Gastrocnemius medialis (tissue), 4 donors: ENCODE data around the gene TPRG1. TPM values are rescaled to one million over a fixed set of nuclear protein-coding genes. Genes with fewer than 3 reads are reported as not detected.

ENCODE experiments used
- ATAC-seq, 2 donors: fragments of 150-250 bp; one replicate each; pipeline ENCODE4 v1.9.1; 2016
- DNase-seq, 2 donors: peaks; one replicate each; pipeline ENCODE4 v3.0.0-alpha.2; 2019
- H3K27ac ChIP-seq, 4 donors: fragments of 200-600 bp; sonication (generic); 1 replicate in 1 of 4; 2 replicates in 3 of 4; pipeline ENCODE4 v1.5.1; 2016 to 2018; ENCODE audit warnings: mild to moderate bottlenecking in 2 of 4, moderate library complexity in 1 of 4
- H3K27me3 ChIP-seq, 3 donors: fragments of 200-600 bp; sonication (generic) in 2 of 3; 1 replicate in 1 of 3; 2 replicates in 2 of 3; pipeline versions ENCODE4 v1.5.1 to v1.6.0; 2016 to 2019; ENCODE audit warnings: mild to moderate bottlenecking in 1 of 3, moderate library complexity in 1 of 3
- H3K36me3 ChIP-seq, 2 donors: fragments of 200-600 bp; sonication (generic) in 1 of 2; one replicate each; pipeline ENCODE4 v1.5.1; 2017 to 2018
- H3K4me1 ChIP-seq, 2 donors: fragments of 200-600 bp; sonication (generic) in 1 of 2; one replicate each; pipeline ENCODE4 v1.5.1; 2016 to 2017; ENCODE audit warnings: mild to moderate bottlenecking in 2 of 2
- H3K4me3 ChIP-seq, 4 donors: fragments of 200-600 bp; sonication (generic) in 3 of 4; 1 replicate in 1 of 4; 2 replicates in 3 of 4; pipeline ENCODE4 v1.5.1; 2016 to 2019; ENCODE audit warnings: mild to moderate bottlenecking in 2 of 4
- H3K9me3 ChIP-seq, 3 donors: fragments of 200-600 bp; sonication (generic) in 2 of 3; 1 replicate in 1 of 3; 2 replicates in 2 of 3; pipeline ENCODE4 v1.5.1; 2016 to 2019
- POLR2A ChIP-seq, 2 donors: fragments of 450-650 bp; IDR thresholded peaks; one replicate each; pipeline ENCODE4 v1.6.1; 2017; ENCODE audit warnings: antibody characterized with exemption in 2 of 2, mild to moderate bottlenecking in 2 of 2, moderate library complexity in 2 of 2
- in situ Hi-C, 4 donors: fragments of 200-750 bp; cut with MboI; loops; one replicate each; pipeline versions ENCODE4 v1.15.0 to v1.8.0; 2017; ENCODE audit warnings: low sequenced_read_pairs in 4 of 4
- intact Hi-C: fragments of 100-400 bp; cut with DNase I; formaldehyde crosslinking; loops from one replicate; pipeline ENCODE4 v1.15.1; 2023; ENCODE audit warnings: low total_unique reads
- total RNA-seq, 4 donors: library from RNA; depleted of rRNA; stranded (reverse); fragments of >200 nt; gene quantifications; one replicate each; pipeline versions ENCODE4 v1.1.0 to v1.2.3, GENCODE V29; 2016
- TF ChIP-seq, protein P1 (sequence below), 5 experiments: fragments of 450-650 bp in 3 of 5; fragments of 200-600 bp in 2 of 5; sonication (generic) in 2 of 5; IDR thresholded peaks in 4 of 5; conservative IDR thresholded peaks in 1 of 5; 1 replicate in 4 of 5; 2 replicates in 1 of 5; pipeline ENCODE4 v1.5.1; 2016 to 2019; ENCODE audit warnings: antibody characterized with exemption in 5 of 5, mild to moderate bottlenecking in 3 of 5, moderate library complexity in 3 of 5

Gene TPRG1
- total RNA-seq, 4 donors from 2014 or later: 2.8 to 9.0 (median 3.2) TPM

DNA sequence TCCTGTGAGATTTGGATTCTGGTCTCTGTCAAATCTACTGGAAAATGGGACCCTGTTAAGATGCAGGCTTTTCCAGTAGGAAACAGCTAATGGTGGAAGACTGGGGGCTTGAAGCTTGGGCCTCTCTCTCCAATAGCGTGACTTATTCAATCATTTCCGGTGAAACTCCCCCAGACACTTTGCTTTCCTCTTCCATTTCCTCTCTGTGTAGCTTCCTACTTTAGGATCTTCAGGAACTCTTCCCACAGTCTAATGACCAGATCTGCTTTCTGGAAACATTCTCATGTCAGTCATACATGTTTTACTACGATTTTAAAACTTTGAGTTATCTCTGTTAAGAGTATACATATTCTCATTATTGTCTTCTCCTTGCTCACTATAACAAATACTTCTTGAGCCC, 28.0 kb upstream of the TPRG1 start:
- in situ Hi-C loops (loop anchor here (10.0 to 25.0 kb wide), 8 partner anchors 179 to 1431 kb away; partner anchors contain the start of genes RTP2 (in 2 of the 4) and BCL6 (in 1 of the 4)), intact Hi-C loops (loop anchor here (5.0 to 10.0 kb wide), 3 partner anchors 46 to 1406 kb away; no protein-coding TSS in a partner anchor)
- DNase-seq (no peak), ATAC-seq (no peak)
- no peak overlapping the region for H3K4me3 ChIP-seq
- peaks cover 7 to 12% of the 10 kb centered on the region in 2 donors for H3K4me1 ChIP-seq
- H3K36me3 ChIP-seq: no peaks in the 10 kb centered on the region
- no peaks in the 10 kb centered on the region for H3K9me3 ChIP-seq
- TF ChIP-seq POLR2A (IDR thresholded peaks at IDR 0.05): no peak
- TF ChIP-seq, protein P1, sequence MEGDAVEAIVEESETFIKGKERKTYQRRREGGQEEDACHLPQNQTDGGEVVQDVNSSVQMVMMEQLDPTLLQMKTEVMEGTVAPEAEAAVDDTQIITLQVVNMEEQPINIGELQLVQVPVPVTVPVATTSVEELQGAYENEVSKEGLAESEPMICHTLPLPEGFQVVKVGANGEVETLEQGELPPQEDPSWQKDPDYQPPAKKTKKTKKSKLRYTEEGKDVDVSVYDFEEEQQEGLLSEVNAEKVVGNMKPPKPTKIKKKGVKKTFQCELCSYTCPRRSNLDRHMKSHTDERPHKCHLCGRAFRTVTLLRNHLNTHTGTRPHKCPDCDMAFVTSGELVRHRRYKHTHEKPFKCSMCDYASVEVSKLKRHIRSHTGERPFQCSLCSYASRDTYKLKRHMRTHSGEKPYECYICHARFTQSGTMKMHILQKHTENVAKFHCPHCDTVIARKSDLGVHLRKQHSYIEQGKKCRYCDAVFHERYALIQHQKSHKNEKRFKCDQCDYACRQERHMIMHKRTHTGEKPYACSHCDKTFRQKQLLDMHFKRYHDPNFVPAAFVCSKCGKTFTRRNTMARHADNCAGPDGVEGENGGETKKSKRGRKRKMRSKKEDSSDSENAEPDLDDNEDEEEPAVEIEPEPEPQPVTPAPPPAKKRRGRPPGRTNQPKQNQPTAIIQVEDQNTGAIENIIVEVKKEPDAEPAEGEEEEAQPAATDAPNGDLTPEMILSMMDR (IDR thresholded peaks at IDR 0.05 in 4 of 5, conservative IDR thresholded peaks at IDR 0.05 in 1 of 5): no peak
- H3K27me3 ChIP-seq: no peaks in the 10 kb centered on the region
- peak overlapping the region in 1 of 4 donors; percentile 30 for H3K27ac ChIP-seq

DNA sequence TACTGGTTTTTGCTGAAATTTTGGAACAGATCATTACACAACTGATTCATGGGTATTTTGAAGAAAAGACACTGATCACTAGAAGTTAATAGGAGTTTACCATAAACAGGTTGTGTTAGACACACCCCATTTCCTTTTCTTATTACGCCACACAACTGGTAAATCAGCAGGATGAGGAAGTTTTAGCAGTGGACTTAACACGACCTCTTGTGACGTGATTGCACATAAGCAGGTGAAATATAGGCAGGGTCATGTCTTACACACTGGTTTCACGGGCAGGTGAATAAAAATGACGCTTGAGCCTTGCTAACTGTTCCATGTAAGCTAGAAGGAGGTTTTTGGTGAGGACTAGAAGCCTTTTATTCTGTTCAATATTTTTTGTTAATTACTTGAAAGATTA, 27.1 kb upstream of the TPRG1 start:
- Histone ChIP-seq H3K4me3 (no peak overlapping the region), H3K4me1 (peaks cover 7 to 12% of the 10 kb centered on the region in 2 donors), H3K27ac (peak overlapping the region in 2 of 4 donors; percentile 10 to 30), H3K36me3 (no peaks in the 10 kb centered on the region), H3K9me3 (no peaks in the 10 kb centered on the region), H3K27me3 (no peaks in the 10 kb centered on the region)
- intact Hi-C loops (loop anchor here (5.0 to 10.0 kb wide), 4 partner anchors 47 to 1407 kb away; no protein-coding TSS in a partner anchor), in situ Hi-C loops (loop anchor here (10.0 to 25.0 kb wide), 8 partner anchors 180 to 1432 kb away; partner anchors contain the start of genes RTP2 (in 2 of the 4) and BCL6 (in 1 of the 4))
- peak in 1 of 2 donors; percentile 68 for ATAC-seq
- DNase-seq: no peak
- no peak for TF ChIP-seq POLR2A (IDR thresholded peaks at IDR 0.05)
- TF ChIP-seq, protein P1 (IDR thresholded peaks at IDR 0.05 in 4 of 5, conservative IDR thresholded peaks at IDR 0.05 in 1 of 5): peak in 3 of 5 experiments; percentile 10 to 31 (median 25)

DNA sequence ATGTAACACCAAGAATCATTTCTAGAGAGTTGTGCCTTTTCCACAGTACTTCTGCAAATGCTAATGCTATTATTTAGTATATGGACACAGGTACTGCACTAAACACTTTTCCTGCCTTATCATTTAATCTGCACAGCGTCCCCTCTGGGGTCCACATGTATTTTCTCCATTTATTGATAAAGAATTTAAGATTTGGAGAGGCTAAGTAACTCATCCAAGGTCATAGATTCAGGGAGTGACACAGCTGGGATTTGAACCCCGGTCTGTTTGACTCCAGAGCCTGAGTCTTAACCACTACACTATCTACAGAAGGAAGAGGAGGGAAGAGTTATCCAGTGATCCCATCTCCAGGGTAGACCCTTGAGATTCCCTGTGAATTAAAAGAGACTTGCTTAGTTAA, 24.9 kb upstream of the TPRG1 start:
- in situ Hi-C loops: loop anchor here (10.0 to 25.0 kb wide), 8 partner anchors 182 to 1435 kb away; partner anchors contain the start of genes RTP2 (in 2 of the 4) and BCL6 (in 1 of the 4)
- DNase-seq: no peak
- H3K4me1 ChIP-seq: peaks cover 7 to 12% of the 10 kb centered on the region in 2 donors
- TF ChIP-seq, protein P1 (IDR thresholded peaks at IDR 0.05 in 4 of 5, conservative IDR thresholded peaks at IDR 0.05 in 1 of 5): no peak
- no peak for TF ChIP-seq POLR2A (IDR thresholded peaks at IDR 0.05)
- no peaks in the 10 kb centered on the region for H3K9me3 ChIP-seq
- no peaks in the 10 kb centered on the region for H3K27me3 ChIP-seq
- peak overlapping the region in 1 of 4 donors; percentile 55 for H3K27ac ChIP-seq
- intact Hi-C loops: loop anchor here (5.0 to 10.0 kb wide), 2 partner anchors 190 to 862 kb away; no protein-coding TSS in a partner anchor
- H3K36me3 ChIP-seq: no peaks in the 10 kb centered on the region
- no peak overlapping the region for H3K4me3 ChIP-seq
- no peak for ATAC-seq

DNA sequence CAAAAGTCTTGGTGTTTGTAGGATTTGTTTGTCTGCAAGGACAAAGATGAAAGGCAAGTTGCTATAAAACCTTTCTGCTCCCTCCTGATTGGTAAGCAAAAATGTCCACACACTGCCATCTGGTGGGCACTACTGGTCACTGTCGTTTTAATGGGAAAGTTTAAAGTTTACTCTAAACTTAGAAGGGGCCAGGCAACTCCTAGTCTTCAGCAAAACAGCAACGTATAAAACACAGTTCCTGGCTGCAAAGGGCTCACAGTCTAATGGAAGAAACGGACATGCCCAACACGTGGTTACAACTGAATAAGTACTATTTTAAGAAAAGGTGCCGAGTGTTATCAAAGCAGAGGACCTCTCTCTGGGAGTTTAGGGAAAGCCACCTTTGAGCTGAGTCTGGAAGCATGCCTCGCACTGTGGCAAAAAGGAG, 23.7 kb upstream of the TPRG1 start:
- in situ Hi-C loops: loop anchor here (10.0 to 25.0 kb wide), 8 partner anchors 183 to 1436 kb away; partner anchors contain the start of genes RTP2 (in 2 of the 4) and BCL6 (in 1 of the 4)
- no peaks in the 10 kb centered on the region for H3K27me3 ChIP-seq
- no peak overlapping the region for H3K27ac ChIP-seq
- no peak for TF ChIP-seq POLR2A (IDR thresholded peaks at IDR 0.05)
- TF ChIP-seq, protein P1 (IDR thresholded peaks at IDR 0.05 in 4 of 5, conservative IDR thresholded peaks at IDR 0.05 in 1 of 5): peak; percentile 56 to 84 (median 80)
- no peak overlapping the region for H3K4me3 ChIP-seq
- H3K4me1 ChIP-seq: peaks cover 7 to 12% of the 10 kb centered on the region in 2 donors
- no peaks in the 10 kb centered on the region for H3K9me3 ChIP-seq
- peak; percentile 25 to 49 for DNase-seq
- H3K36me3 ChIP-seq: no peaks in the 10 kb centered on the region
- ATAC-seq: peak; percentile 64 to 76
- intact Hi-C loops: loop anchor here (2.0 to 10.0 kb wide), 3 partner anchors 191 to 1829 kb away; no protein-coding TSS in a partner anchor
